HL-60 (cell line): ENCODE measurements around the gene COLQ.

Experiments
- DNase-seq, 2 experiments: peaks; one replicate each; pipeline ENCODE4 v3.0.0-alpha.2; 2010 to 2020; ENCODE audit warnings: low read depth in 1 of 2, low spot score in 1 of 2
- H3K27ac ChIP-seq: fragments of 250-450 bp; sonication (Bioruptor Pico); replicated peaks from 2 replicates; pipeline ENCODE4 v1.5.1; 2020; ENCODE audit warnings: mild to moderate bottlenecking, moderate library complexity
- H3K27me3 ChIP-seq: fragments of 250-450 bp; sonication (Bioruptor Pico); 2 replicates; pipeline ENCODE4 v1.5.1; 2021; ENCODE audit warnings: mild to moderate bottlenecking, moderate library complexity; ENCODE audit not compliant: insufficient read depth, poor library complexity, severe bottlenecking
- H3K4me3 ChIP-seq: replicated peaks from 2 replicates; pipeline ENCODE4 v1.5.1; 2011; ENCODE audit warnings: mild to moderate bottlenecking, control low read depth, low read length; ENCODE audit not compliant: insufficient read depth
- CTCF ChIP-seq: IDR thresholded peaks from one replicate; pipeline ENCODE4 v1.5.1; 2011; ENCODE audit warnings: low read length, control low read depth, inconsistent platforms; ENCODE audit not compliant: insufficient read depth
- GABPA ChIP-seq: IDR thresholded peaks from 2 replicates; pipeline ENCODE4 v1.6.1; 2012; ENCODE audit warnings: low read depth
- POLR2AphosphoS5 ChIP-seq: IDR thresholded peaks from 2 replicates; pipeline ENCODE4 v1.6.1; 2012; ENCODE audit warnings: low read depth
- SPI1 ChIP-seq: IDR thresholded peaks from 2 replicates; pipeline ENCODE4 v1.6.1; 2012; ENCODE audit warnings: low read depth, mild to moderate bottlenecking, borderline replicate concordance
- TF ChIP-seq, protein P1 (sequence below): IDR thresholded peaks from 2 replicates; pipeline ENCODE4 v1.6.1; 2012; ENCODE audit warnings: low read depth; ENCODE audit not compliant: insufficient replicate concordance

Gene COLQ

GRCh38 chr3:15440891-15441290 is 80.6 kb downstream of the COLQ start:
- TF ChIP-seq, protein P1, sequence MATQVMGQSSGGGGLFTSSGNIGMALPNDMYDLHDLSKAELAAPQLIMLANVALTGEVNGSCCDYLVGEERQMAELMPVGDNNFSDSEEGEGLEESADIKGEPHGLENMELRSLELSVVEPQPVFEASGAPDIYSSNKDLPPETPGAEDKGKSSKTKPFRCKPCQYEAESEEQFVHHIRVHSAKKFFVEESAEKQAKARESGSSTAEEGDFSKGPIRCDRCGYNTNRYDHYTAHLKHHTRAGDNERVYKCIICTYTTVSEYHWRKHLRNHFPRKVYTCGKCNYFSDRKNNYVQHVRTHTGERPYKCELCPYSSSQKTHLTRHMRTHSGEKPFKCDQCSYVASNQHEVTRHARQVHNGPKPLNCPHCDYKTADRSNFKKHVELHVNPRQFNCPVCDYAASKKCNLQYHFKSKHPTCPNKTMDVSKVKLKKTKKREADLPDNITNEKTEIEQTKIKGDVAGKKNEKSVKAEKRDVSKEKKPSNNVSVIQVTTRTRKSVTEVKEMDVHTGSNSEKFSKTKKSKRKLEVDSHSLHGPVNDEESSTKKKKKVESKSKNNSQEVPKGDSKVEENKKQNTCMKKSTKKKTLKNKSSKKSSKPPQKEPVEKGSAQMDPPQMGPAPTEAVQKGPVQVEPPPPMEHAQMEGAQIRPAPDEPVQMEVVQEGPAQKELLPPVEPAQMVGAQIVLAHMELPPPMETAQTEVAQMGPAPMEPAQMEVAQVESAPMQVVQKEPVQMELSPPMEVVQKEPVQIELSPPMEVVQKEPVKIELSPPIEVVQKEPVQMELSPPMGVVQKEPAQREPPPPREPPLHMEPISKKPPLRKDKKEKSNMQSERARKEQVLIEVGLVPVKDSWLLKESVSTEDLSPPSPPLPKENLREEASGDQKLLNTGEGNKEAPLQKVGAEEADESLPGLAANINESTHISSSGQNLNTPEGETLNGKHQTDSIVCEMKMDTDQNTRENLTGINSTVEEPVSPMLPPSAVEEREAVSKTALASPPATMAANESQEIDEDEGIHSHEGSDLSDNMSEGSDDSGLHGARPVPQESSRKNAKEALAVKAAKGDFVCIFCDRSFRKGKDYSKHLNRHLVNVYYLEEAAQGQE, result no peak
- no peak for TF ChIP-seq SPI1
- no peak for TF ChIP-seq CTCF
- no peak overlapping the region for H3K4me3 ChIP-seq
- peak in 1 of 2 experiments; percentile 35 for DNase-seq
- no peak overlapping the region for H3K27ac ChIP-seq
- no peaks in the 10 kb centered on the region for H3K27me3 ChIP-seq

- no peak overlapping the region for H3K4me3 ChIP-seq
- H3K27me3 ChIP-seq, result no peaks in the 10 kb centered on the region
- H3K27ac ChIP-seq, result no peak overlapping the region
- no peak for TF ChIP-seq GABPA
- TF ChIP-seq SPI1, result no peak
- TF ChIP-seq CTCF, result no peak
- TF ChIP-seq, protein P1, result no peak
- TF ChIP-seq POLR2AphosphoS5, result no peak
- DNase-seq, result no peak
These were observed 82.0 kb downstream of the COLQ start for GRCh38 chr3:15439476-15439875.

GRCh38 chr3:15438983-15439382 is 82.5 kb downstream of the COLQ start:
- Histone ChIP-seq H3K27me3 (no peaks in the 10 kb centered on the region), H3K4me3 (no peak overlapping the region), H3K27ac (no peak overlapping the region; the same call in 1 of the 2 replicates)
- peak in 1 of 2 experiments; percentile 37 for DNase-seq
- no peak for TF ChIP-seq SPI1
- TF ChIP-seq POLR2AphosphoS5, result no peak

- TF ChIP-seq, protein P1, result no peak
- TF ChIP-seq GABPA (no peak), SPI1 (no peak), POLR2AphosphoS5 (no peak), CTCF (no peak)
- Histone ChIP-seq H3K4me3 (no peak overlapping the region), H3K27ac (no peak overlapping the region), H3K27me3 (no peaks in the 10 kb centered on the region)
- DNase-seq, result no peak
These were observed 85.3 kb downstream of the COLQ start for GRCh38 chr3:15436246-15436645.
